Endothelial cell of umbilical vein (primary cell): Measurements from ENCODE around the gene CALN1. TPM values are rescaled to one million over a fixed set of nuclear protein-coding genes. Genes with fewer than 3 reads are reported as not detected.
"Not testable (repeated sequence)": the region's sequence is repeated elsewhere in the genome, so short reads cannot be mapped to it uniquely, and the experiment has no call there.

Source experiments
- BruUV-seq: library from RNA; stranded (reverse); fragments of 400-500 nt; replicated peaks from 2 replicates; lab custom pipeline; 2021; lab: Mats Ljungman, UMichigan
- CTCF ChIA-PET: fragments of 300-600, 350-600 bp; sonication (Branson Sonifier 250); formaldehyde crosslinking; loops from one replicate; lab custom pipeline; 2021; ENCODE audit warnings: antibody characterized with exemption, inconsistent platforms; lab: Charles Lee
- POLR2A ChIA-PET: fragments of 300-600, 350-600 bp; sonication (Branson Sonifier 250); formaldehyde crosslinking; loops from one replicate; lab custom pipeline; 2021; ENCODE audit warnings: antibody characterized with exemption, inconsistent platforms; lab: Charles Lee
- DNase-seq: peaks from one replicate; pipeline ENCODE4 v3.0.0-alpha.2; 2011; ENCODE audit warnings: low read depth, low spot score
- FAIRE-seq: peaks from 2 replicates; lab custom pipeline; 2011; peaks lifted over from hg19 to GRCh38; lab: Jason Lieb, UNC
- H2AFZ ChIP-seq: 2 replicates; pipeline ENCODE4 v1.6.0; 2012; ENCODE audit warnings: low read depth, low read length, control low read depth, inconsistent platforms
- H3K27ac ChIP-seq: 2 replicates; pipeline ENCODE4 v1.5.1; 2011; ENCODE audit warnings: low read depth, mild to moderate bottlenecking, control low read depth, low read length, moderate library complexity; ENCODE audit not compliant: insufficient read depth
- H3K27me3 ChIP-seq, 2 experiments: 2 replicates each; pipeline versions ENCODE4 v1.6.0 to v1.6.1; 2011; ENCODE audit warnings: low read length in 2 of 2, mixed read lengths in 1 of 2; ENCODE audit not compliant: control insufficient read depth in 2 of 2, insufficient read depth in 2 of 2
- H3K36me3 ChIP-seq, 2 experiments: 2 replicates in 1 of 2; 3 replicates in 1 of 2; pipeline ENCODE4 v1.5.1; 2011; ENCODE audit warnings: low read length in 2 of 2, mild to moderate bottlenecking in 1 of 2, moderate library complexity in 1 of 2; ENCODE audit not compliant: control insufficient read depth in 2 of 2, insufficient read depth in 2 of 2; ENCODE audit errors: extremely low read depth in 1 of 2
- H3K4me1 ChIP-seq: 3 replicates; pipeline ENCODE4 v1.5.1; 2011; ENCODE audit warnings: mild to moderate bottlenecking, low read length; ENCODE audit not compliant: control insufficient read depth, insufficient read depth; ENCODE audit errors: extremely low read depth
- H3K4me2 ChIP-seq: 2 replicates; pipeline ENCODE4 v1.6.1; 2011; ENCODE audit warnings: low read length, control low read depth, mixed read lengths; ENCODE audit not compliant: insufficient read depth
- H3K4me3 ChIP-seq, 3 experiments: fragments of 200-600 bp in 1 of 3; sonication (generic), shearing (Covaris generic) in 1 of 3; replicated peaks in 1 of 3; 2 replicates each; pipeline ENCODE4 v1.5.1; 2011 to 2016; ENCODE audit warnings: control low read depth in 3 of 3, low read length in 3 of 3, mild to moderate bottlenecking in 2 of 3, inconsistent platforms in 1 of 3, low read depth in 1 of 3, moderate library complexity in 1 of 3; ENCODE audit not compliant: insufficient read depth in 1 of 3
- H3K79me2 ChIP-seq: 2 replicates; pipeline ENCODE4 v1.6.0; 2012; ENCODE audit warnings: low read length, inconsistent platforms; ENCODE audit not compliant: control insufficient read depth, insufficient read depth
- H3K9ac ChIP-seq: replicated peaks from 2 replicates; pipeline ENCODE3; 2011; ENCODE audit warnings: low read length, control low read depth; ENCODE audit not compliant: insufficient read depth; ENCODE audit errors: extremely low read depth
- H3K9me1 ChIP-seq: replicated peaks from 3 replicates; pipeline ENCODE4 v1.6.0; 2011; ENCODE audit warnings: mild to moderate bottlenecking, low read length; ENCODE audit not compliant: control insufficient read depth, insufficient read depth; ENCODE audit errors: extremely low read depth
- H3K9me3 ChIP-seq: replicated peaks from 2 replicates; pipeline ENCODE4 v1.5.1; 2012; ENCODE audit warnings: low read length, inconsistent platforms; ENCODE audit not compliant: control insufficient read depth, insufficient read depth
- H4K20me1 ChIP-seq: replicated peaks from 2 replicates; pipeline ENCODE3; 2011; ENCODE audit warnings: mild to moderate bottlenecking, low read length; ENCODE audit not compliant: control insufficient read depth, insufficient read depth; ENCODE audit errors: extremely low read depth
- EZH2 ChIP-seq: IDR thresholded peaks from 2 replicates; pipeline ENCODE4 v1.6.1; 2012; ENCODE audit warnings: borderline replicate concordance, low read depth, mild to moderate bottlenecking, moderate library complexity, low read length, inconsistent platforms; ENCODE audit not compliant: severe bottlenecking
- FOS ChIP-seq: IDR thresholded peaks from 2 replicates; pipeline ENCODE4 v1.6.1; 2011; ENCODE audit warnings: mild to moderate bottlenecking, low read length, moderate library complexity, borderline replicate concordance; ENCODE audit not compliant: insufficient read depth
- GATA2 ChIP-seq: IDR thresholded peaks from 2 replicates; pipeline ENCODE4 v1.7.0; 2011; ENCODE audit warnings: low read depth, mild to moderate bottlenecking, moderate library complexity, mixed read lengths, low read length; ENCODE audit not compliant: insufficient read length, insufficient read depth
- JUN ChIP-seq: IDR thresholded peaks from 2 replicates; pipeline ENCODE4 v1.6.1; 2011; ENCODE audit warnings: borderline replicate concordance, low read depth; ENCODE audit not compliant: insufficient read length, insufficient read depth
- MYC ChIP-seq: IDR thresholded peaks from one replicate; pipeline ENCODE4 v1.6.1; 2011; ENCODE audit warnings: mild to moderate bottlenecking, low read depth, low read length
- POLR2A ChIP-seq: IDR thresholded peaks from 2 replicates; pipeline ENCODE4 v1.6.1; 2012; ENCODE audit warnings: low read depth, mild to moderate bottlenecking, control low read depth, low read length
- POLR2AphosphoS5 ChIP-seq: IDR thresholded peaks from 2 replicates; pipeline ENCODE4 v1.6.1; 2012; ENCODE audit warnings: low read depth, mild to moderate bottlenecking, control low read depth, low read length, moderate library complexity; ENCODE audit not compliant: insufficient read depth
- dilution Hi-C: fragments of 300-500 bp; cut with MboI; formaldehyde crosslinking; loops from one replicate; pipeline ENCODE4 v1.15.0; 2019; ENCODE audit warnings: low sequenced_read_pairs; ENCODE audit not compliant: extremely low pct_ligation_motif_present
- intact Hi-C: fragments of 100-400 bp; cut with micrococcal nuclease; formaldehyde crosslinking; loops from one replicate; pipeline ENCODE4 v1.10.0; 2022
- polyA plus RNA-seq, 4 experiments: library from polyadenylated mRNA; depleted of rRNA in 3 of 4; stranded (reverse) in 3 of 4; unstranded in 1 of 4; fragments of >200 nt; gene quantifications; 2 replicates each; pipeline versions ENCODE4 v1.2.1 to v1.2.3, GENCODE V29; 2011 to 2012; ENCODE audit warnings: missing spikeins in 1 of 4
- total RNA-seq: library from RNA; stranded (reverse); gene quantifications from 2 replicates; pipeline ENCODE4 v1.2.3, GENCODE V29; 2021
- TF ChIP-seq, protein P1 (sequence below), 2 donors: IDR thresholded peaks; 1 replicate in 1 of 2; 2 replicates in 1 of 2; pipeline ENCODE4 v1.5.1; 2011; ENCODE audit warnings: low read length in 2 of 2, mild to moderate bottlenecking in 2 of 2, moderate library complexity in 2 of 2, control low read depth in 1 of 2, inconsistent platforms in 1 of 2, low read depth in 1 of 2; ENCODE audit not compliant: insufficient read depth in 1 of 2; ENCODE audit errors: extremely low read depth in 1 of 2
- TF ChIP-seq, protein P2 (sequence below): IDR thresholded peaks from 2 replicates; pipeline ENCODE4 v1.6.1; 2011; ENCODE audit not compliant: insufficient read depth, insufficient read length

The CALN1 gene
- total and polyA plus RNA-seq, 2 donors (not counting 3 experiments of a cell fraction or from before 2014, with no cell fraction given), result not detected

DNA sequence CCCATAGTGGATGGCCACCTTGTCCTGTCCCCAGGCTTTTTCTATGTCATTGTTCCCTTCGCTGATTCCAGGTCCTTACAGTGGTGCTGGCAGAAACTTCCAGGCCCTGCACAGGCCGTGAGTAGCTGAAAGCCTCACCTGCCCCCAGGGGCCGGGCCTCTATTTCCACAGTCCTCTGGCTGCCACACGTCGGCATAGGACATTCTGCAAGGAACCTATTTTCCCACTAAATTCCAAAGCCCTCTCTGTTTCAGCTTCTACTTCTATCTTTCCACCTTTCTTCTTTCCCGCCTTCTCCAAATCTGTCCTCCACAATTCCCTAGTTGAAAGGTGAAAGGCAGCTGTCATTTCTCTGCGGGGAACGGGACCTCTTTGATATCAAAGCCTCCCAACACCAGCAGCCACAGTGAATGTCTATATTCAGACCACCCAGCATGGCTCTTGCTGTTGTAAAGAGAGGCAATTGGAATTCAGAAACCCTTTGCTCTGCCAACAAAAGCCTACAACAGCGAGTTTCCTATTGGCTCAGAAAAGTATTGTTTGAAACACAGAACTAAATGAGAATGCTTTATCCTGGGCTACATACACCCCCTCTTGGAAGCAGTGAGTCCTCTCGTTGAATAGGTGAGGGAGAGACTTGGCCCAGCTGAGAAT lies 672.5 kb downstream of the CALN1 start:
- no peak for FAIRE-seq
- H3K4me1 ChIP-seq, result no peaks in the 10 kb centered on the region
- H3K27me3 ChIP-seq, result no peaks in the 10 kb centered on the region
- H3K4me2 ChIP-seq, result no peak overlapping the region
- no peaks in the 10 kb centered on the region for H3K9me3 ChIP-seq
- no peaks in the 10 kb centered on the region for H3K9me1 ChIP-seq
- H3K36me3 ChIP-seq, result no peaks in the 10 kb centered on the region
- H3K79me2 ChIP-seq, result no peaks in the 10 kb centered on the region
- intact Hi-C loops, result loop anchor here (10.0 kb wide), 1 partner anchor 1045 kb away; no protein-coding TSS in a partner anchor
- dilution Hi-C loops, result no loop called here
- no peaks in the 10 kb centered on the region for H4K20me1 ChIP-seq
- no peak overlapping the region for H3K4me3 ChIP-seq
- no peak for DNase-seq
- H3K27ac ChIP-seq, result no peak overlapping the region
- ChIA-PET CTCF (no interaction called here), POLR2A (no interaction called here)
- no peak overlapping the region for H2AFZ ChIP-seq
- no TSS peak for BruUV-seq
- TF ChIP-seq GATA2, result no peak
- TF ChIP-seq, protein P1, sequence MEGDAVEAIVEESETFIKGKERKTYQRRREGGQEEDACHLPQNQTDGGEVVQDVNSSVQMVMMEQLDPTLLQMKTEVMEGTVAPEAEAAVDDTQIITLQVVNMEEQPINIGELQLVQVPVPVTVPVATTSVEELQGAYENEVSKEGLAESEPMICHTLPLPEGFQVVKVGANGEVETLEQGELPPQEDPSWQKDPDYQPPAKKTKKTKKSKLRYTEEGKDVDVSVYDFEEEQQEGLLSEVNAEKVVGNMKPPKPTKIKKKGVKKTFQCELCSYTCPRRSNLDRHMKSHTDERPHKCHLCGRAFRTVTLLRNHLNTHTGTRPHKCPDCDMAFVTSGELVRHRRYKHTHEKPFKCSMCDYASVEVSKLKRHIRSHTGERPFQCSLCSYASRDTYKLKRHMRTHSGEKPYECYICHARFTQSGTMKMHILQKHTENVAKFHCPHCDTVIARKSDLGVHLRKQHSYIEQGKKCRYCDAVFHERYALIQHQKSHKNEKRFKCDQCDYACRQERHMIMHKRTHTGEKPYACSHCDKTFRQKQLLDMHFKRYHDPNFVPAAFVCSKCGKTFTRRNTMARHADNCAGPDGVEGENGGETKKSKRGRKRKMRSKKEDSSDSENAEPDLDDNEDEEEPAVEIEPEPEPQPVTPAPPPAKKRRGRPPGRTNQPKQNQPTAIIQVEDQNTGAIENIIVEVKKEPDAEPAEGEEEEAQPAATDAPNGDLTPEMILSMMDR (IDR thresholded peaks at IDR 0.05; ENCODE audit: extremely low read depth in 1 of 2, insufficient read depth in 1 of 2, low read depth in 1 of 2, low read length in 2 of 2), result no peak
- TF ChIP-seq MYC, result no peak
- TF ChIP-seq POLR2AphosphoS5, result no peak
- no peak for TF ChIP-seq POLR2A
- TF ChIP-seq, protein P2, sequence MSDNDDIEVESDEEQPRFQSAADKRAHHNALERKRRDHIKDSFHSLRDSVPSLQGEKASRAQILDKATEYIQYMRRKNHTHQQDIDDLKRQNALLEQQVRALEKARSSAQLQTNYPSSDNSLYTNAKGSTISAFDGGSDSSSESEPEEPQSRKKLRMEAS, result no peak
- TF ChIP-seq FOS, result no peak
- no peak for TF ChIP-seq JUN
- TF ChIP-seq EZH2, result no peak
- H3K9ac ChIP-seq, result no peak overlapping the region

DNA sequence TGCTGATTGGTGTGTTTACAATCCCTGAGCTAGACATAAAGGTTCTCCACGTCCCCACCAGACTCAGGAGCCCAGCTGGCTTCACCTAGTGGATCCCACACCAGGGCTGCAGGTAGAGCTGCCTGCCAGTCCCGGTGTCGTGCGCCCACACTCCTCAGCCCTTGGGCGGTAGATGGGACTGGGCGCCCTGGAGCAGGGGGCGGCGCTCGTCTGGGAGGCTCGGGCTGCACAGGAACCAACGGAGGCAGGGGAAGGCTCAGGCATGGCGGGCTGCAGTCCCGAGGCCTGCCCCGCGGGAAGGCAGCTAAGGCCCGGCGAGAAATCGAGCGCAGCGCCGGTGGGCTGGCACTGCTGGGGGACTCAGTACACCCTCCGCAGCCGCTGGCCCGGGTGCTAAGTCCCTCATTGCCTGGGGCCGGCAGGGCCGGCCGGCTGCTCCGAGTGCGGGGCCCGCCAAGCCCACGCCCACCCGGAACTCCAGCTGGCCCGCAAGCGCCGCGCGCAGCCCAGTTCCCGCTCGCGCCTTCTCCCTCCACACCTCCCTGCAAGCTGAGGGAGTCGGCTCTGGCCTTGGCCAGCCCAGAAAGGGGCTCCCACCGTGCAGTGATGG lies 674.1 kb downstream of the CALN1 start:
- CTCF ChIA-PET, FAIRE-seq, DNase-seq, H3K79me2 ChIP-seq, H3K4me1 ChIP-seq, H3K36me3 ChIP-seq, H3K9ac ChIP-seq, H3K27ac ChIP-seq, H3K4me2 ChIP-seq, H3K27me3 ChIP-seq, H3K9me3 ChIP-seq, BruUV-seq, H2AFZ ChIP-seq, H3K4me3 ChIP-seq, H3K9me1 ChIP-seq, dilution Hi-C loops, POLR2A ChIA-PET, H4K20me1 ChIP-seq: not testable (repeated sequence)
- intact Hi-C loops, result loop anchor here (10.0 kb wide), 1 partner anchor 1043 kb away; no protein-coding TSS in a partner anchor
